Measurements from ENCODE around the gene PTK6. TPM values are rescaled to one million over a fixed set of nuclear protein-coding genes. Genes with fewer than 3 reads are reported as not detected.

The PTK6 gene
- total RNA-seq, 3 donors from 2014 or later: 0.16 to 2.3 (median 0.88) TPM

- TF ChIP-seq POLR2AphosphoS5 (IDR thresholded peaks at IDR 0.05) (no peak), POLR2A (IDR thresholded peaks at IDR 0.05) (no peak), CTCF (IDR thresholded peaks at IDR 0.05) (no peak)
- Histone ChIP-seq H3K9me3 (no peaks in the 10 kb centered on the region), H3K4me3 (no peak overlapping the region), H3K4me1 (peaks cover 0 to 5% of the 10 kb centered on the region in 2 donors), H3K27me3 (no peaks in the 10 kb centered on the region), H3K27ac (no peak overlapping the region), H3K36me3 (no peaks in the 10 kb centered on the region)
- intact Hi-C loops (cut with DNase I; ENCODE audit: low total_unique reads): no loop called here
- DNase-seq (ENCODE audit: low spot score in 2 of 2): no peak
These were observed 20.3 kb upstream of the PTK6 start for GRCh38 chr20:63557481-63557891.

GRCh38 chr20:63556873-63557478 is 19.8 kb upstream of the PTK6 start:
- Histone ChIP-seq H3K4me1 (peaks cover 0 to 5% of the 10 kb centered on the region in 2 donors), H3K27me3 (no peaks in the 10 kb centered on the region), H3K36me3 (no peaks in the 10 kb centered on the region), H3K27ac (no peak overlapping the region), H3K4me3 (no peak overlapping the region), H3K9me3 (no peaks in the 10 kb centered on the region)
- no peak for DNase-seq (ENCODE audit: low spot score in 2 of 2)
- intact Hi-C loops (cut with DNase I; ENCODE audit: low total_unique reads): no loop called here
- no peak for TF ChIP-seq POLR2A (IDR thresholded peaks at IDR 0.05)

GRCh38 chr20:63555661-63556381 is 18.6 kb upstream of the PTK6 start:
- TF ChIP-seq POLR2A (IDR thresholded peaks at IDR 0.05) (no peak), CTCF (IDR thresholded peaks at IDR 0.05) (no peak), POLR2AphosphoS5 (IDR thresholded peaks at IDR 0.05) (no peak)
- no peak overlapping the region for H3K4me3 ChIP-seq
- DNase-seq (ENCODE audit: low spot score in 2 of 2): no peak
- H3K4me1 ChIP-seq: peaks cover 0 to 5% of the 10 kb centered on the region in 2 donors
- no peaks in the 10 kb centered on the region for H3K27me3 ChIP-seq
- H3K9me3 ChIP-seq: no peaks in the 10 kb centered on the region
- H3K27ac ChIP-seq: no peak overlapping the region
- H3K36me3 ChIP-seq: no peaks in the 10 kb centered on the region
- intact Hi-C loops (cut with DNase I; ENCODE audit: low total_unique reads): no loop called here

GRCh38 chr20:63554361-63555278 is 17.4 kb upstream of the PTK6 start:
- Histone ChIP-seq H3K4me1 (peaks cover 0 to 5% of the 10 kb centered on the region in 2 donors), H3K36me3 (no peaks in the 10 kb centered on the region), H3K4me3 (peak overlapping the region; percentile 41 to 88 (median 70)), H3K27me3 (no peaks in the 10 kb centered on the region), H3K9me3 (no peaks in the 10 kb centered on the region), H3K27ac (peak overlapping the region in 1 of 2 donors; percentile 58)
- TF ChIP-seq POLR2A (IDR thresholded peaks at IDR 0.05) (no peak), POLR2AphosphoS5 (IDR thresholded peaks at IDR 0.05) (no peak), CTCF (IDR thresholded peaks at IDR 0.05) (no peak)
- no peak for DNase-seq (ENCODE audit: low spot score in 2 of 2)
- intact Hi-C loops (cut with DNase I; ENCODE audit: low total_unique reads): no loop called here

GRCh38 chr20:63553933-63554290 is 16.7 kb upstream of the PTK6 start, which contains the start of gene FNDC11:
Gene FNDC11, plus strand, starts transcription at chr20:63554159. Its CDS starts 1,505 bp downstream, at chr20:63555664.
- Histone ChIP-seq H3K36me3 (no peaks in the 10 kb centered on the region), H3K27ac (peak within 1 kb of the TSS; percentile 40 to 58), H3K4me3 (peak within 1 kb of the TSS; percentile 41 to 88 (median 70)), H3K27me3 (no peaks in the 10 kb centered on the region), H3K9me3 (no peaks in the 10 kb centered on the region), H3K4me1 (peaks cover 0 to 5% of the 10 kb centered on the region in 2 donors)
- intact Hi-C loops (cut with DNase I; ENCODE audit: low total_unique reads): no loop called here
- DNase-seq (ENCODE audit: low spot score in 2 of 2): no peak
- TF ChIP-seq POLR2AphosphoS5 (IDR thresholded peaks at IDR 0.05) (peak in 2 of 3 donors; percentile 3 to 18), CTCF (IDR thresholded peaks at IDR 0.05) (no peak)

Measured in breast epithelium (tissue), 4 donors.